ENCODE results near the gene BACE2.

- TF ChIP-seq CTCF (conservative IDR thresholded peaks at IDR 0.05 in 1 of 2, IDR thresholded peaks at IDR 0.05 in 1 of 2; ENCODE audit: low read depth in 1 of 2, low read length in 2 of 2) (no peak), EZH2 (IDR thresholded peaks at IDR 0.05; ENCODE audit: low read length, missing control alignments) (no peak)
Observed at GRCh38 chr21:41195311-41195710, 27.4 kb downstream of the BACE2 start.

Measured in fibroblast of lung (primary cell).